ENCODE measurements around the gene OR6C4.
"Not testable (repeated sequence)": the region's sequence is repeated elsewhere in the genome, so short reads cannot be mapped to it uniquely, and the experiment has no call there.

OR6C4 gene

GRCh38 chr12:55549302-55549701, at the start of gene OR6C4:
Gene OR6C4 (plus strand): TSS chr12:55549602. CDS start chr12:55551227, 1,625 bp downstream.
- DNase-seq = no peak

- DNase-seq = no peak
Observed at GRCh38 chr12:55499810-55500252, 49.6 kb upstream of the OR6C4 start.

DNA sequence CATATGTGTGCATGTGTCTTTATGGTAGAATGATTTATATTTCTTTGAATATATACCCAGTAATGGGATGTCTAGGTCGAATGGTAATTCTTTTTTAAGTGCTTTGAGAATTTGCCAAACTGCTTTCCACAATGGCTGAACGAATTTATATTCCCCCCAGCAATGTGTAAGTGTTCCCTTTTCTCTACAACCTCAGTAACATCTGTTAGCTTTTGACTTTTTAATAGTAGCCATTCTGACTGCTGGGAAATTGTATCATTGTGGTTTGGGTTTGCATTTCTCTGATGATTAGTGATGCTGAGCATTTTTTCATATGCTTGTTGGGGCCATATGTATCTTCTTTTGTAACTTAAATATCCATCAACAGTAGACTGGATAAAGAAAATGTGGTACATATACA, 47.8 kb upstream of the OR6C4 start:
- no peak for DNase-seq

GRCh38 chr12:55515696-55516095, 33.7 kb upstream of the OR6C4 start:
- no peak for DNase-seq

DNA sequence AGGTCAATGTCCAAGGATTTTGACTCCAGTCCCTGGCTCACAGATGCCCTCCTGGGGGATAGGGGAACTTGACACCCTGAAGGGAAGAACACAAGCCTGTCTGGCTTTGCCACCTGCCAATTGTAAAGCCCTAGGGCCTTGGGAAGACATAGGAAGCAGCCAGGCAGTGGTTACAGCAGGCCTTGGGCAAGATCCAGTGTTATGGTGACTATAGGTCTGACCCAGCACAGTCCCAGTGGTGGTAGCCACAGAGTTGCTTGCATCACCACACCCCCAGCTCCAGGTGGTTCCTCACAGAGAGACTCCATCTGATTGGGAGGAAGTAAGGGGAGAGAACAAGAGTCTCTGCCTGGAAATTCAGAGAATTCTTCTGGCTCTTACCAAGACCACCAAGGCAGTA, 33.0 kb upstream of the OR6C4 start:
- no peak for DNase-seq

DNA sequence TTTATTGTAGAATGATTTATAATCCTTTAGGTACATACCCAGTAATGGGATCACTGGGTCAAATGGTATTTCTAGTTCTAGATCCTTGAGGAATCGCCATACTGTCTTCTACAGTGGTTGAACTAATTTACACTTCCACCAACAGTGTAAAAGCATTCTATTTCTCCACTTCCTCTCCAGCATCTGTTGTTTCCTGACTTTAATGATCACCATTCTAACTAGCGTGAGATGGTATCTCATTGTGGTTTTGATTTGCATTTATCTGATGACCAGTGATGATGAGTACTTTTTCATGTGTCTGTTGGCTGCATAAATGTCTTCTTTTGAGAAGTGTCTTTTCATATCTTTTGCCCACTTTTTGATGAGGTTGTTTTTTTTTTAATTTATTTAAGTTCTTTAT, 1.2 kb upstream of the OR6C4 start:
- not testable (repeated sequence) for DNase-seq

- DNase-seq = no peak
Observed at GRCh38 chr12:55548756-55549155, 646 bp upstream of the OR6C4 start.

- DNase-seq = no peak
Observed at GRCh38 chr12:55554296-55554695, 4.9 kb downstream of the OR6C4 start.

GRCh38 chr12:55570060-55570459, 20.7 kb downstream of the OR6C4 start:
- not testable (repeated sequence) for DNase-seq

- DNase-seq = not testable (repeated sequence)
Observed at GRCh38 chr12:55570689-55571088, 21.3 kb downstream of the OR6C4 start.

DNA sequence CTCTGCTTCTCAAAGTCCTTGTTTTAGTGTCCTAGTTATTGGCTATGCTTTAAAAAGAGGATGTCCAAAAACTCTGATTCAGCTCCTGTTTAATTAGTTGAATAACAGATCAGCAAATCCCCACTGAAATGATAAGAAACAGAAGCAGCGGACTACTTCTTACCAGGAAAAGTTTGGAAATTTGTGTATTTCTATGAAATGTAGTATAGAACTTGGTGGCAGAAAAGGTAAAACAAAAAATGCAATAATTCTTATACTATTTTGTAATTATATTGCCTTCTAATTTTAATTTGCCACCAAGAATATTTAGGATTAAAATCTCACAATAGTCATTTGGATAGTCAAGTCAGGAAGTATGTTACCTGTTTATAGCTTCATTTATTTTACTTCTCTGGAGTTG, 22.8 kb downstream of the OR6C4 start, which contains the start of gene OR2AP1:
Gene OR2AP1 (plus strand): TSS at position 301 of the 400 bp plus-strand sequence. CDS start 1,947 bp downstream, outside the sequence.
- DNase-seq = no peak

DNA sequence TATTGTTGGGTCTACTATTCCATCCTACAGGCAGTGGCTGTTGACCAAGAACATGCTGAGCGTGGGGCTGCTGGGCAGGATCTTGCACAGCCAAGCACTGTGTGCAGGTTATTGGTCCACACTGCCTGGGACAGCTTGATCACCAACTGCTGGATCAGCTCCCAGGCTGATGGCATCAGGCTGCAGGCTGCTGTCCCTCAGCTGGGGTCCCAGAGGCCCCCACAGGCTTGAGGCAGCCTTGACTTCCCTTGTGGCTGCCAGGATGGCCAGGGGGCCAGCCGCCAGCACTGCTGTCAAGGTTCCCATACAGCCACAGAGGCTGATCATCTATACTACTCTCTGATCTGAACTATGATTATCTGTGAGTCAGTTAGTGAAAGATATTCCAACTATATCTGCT, 32.7 kb downstream of the OR6C4 start:
- DNase-seq = no peak

GRCh38 chr12:55585817-55586216, 36.4 kb downstream of the OR6C4 start:
- DNase-seq = no peak

DNA sequence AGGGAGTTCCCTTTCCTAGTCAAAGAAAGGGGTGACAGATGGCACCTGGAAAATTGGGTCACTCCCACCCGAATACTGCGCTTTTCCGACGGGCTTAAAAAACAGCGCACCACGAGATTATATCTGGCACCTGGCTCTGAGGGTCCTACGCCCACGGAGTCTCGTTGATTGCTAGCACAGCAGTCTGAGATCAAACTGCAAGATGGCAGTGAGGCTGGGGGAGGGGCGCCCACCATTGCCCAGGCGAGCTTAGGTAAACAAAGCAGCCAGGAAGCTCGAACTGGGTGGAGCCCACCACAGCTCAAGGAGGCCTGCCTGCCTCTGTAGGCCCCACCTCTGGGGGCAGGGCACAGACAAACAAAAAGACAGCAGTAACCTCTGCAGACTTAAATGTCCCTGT, 40.8 kb downstream of the OR6C4 start:
- DNase-seq = not testable (repeated sequence)

All from SIG-M5 (cell line).